ENCODE measurements around the gene MLIP. TPM values are rescaled to one million over a fixed set of nuclear protein-coding genes. Genes with fewer than 3 reads are reported as not detected.
"Not testable (repeated sequence)": the region's sequence is repeated elsewhere in the genome, so short reads cannot be mapped to it uniquely, and the experiment has no call there.

The MLIP gene
- total RNA-seq, 2 donors from 2014 or later = not detected

DNA sequence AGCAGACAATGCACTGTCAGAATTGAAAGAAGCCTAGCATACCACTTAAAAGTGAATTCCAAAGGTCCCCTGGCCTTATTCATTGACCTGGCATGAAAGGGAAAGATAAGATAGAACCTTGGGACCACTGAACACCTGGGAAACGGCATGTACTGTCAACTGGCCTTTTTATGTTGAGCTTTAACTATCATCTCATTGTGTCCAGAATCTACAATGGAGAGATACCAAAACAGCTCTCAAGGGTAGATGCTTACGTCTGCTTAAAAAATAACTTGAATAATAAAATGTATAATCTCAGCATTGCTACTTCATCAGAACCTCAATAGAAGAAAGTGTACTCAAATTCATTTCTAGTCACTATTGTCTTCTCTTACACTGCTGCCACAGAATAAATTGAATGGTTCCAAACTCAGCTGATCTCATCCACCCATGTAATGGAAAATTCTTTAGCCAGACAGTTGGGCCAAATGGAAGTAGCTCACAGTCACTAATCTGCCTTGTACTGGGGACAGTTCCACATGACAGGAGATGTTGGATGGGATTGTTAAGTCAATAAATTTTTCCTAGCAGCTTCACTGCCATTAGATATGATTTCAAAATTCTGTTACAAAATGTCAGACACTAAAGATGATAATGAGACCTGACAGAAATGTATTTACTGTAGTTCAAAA is 93.8 kb downstream of the MLIP start:
- Histone ChIP-seq H3K4me3 (ENCODE audit: low read length) (no peak overlapping the region), H3K27ac (ENCODE audit: low read depth, low read length) (no peak overlapping the region), H3K36me3 (ENCODE audit: control insufficient read depth, insufficient read depth, low read length) (no peaks in the 10 kb centered on the region), H3K27me3 (ENCODE audit: control insufficient read depth, insufficient read depth, low read length, poor library complexity, severe bottlenecking) (no peaks in the 10 kb centered on the region), H3K4me1 (ENCODE audit: control insufficient read depth, insufficient read depth, low read length) (no peaks in the 10 kb centered on the region), H3K9ac (ENCODE audit: extremely low read depth, low read length, poor library complexity, severe bottlenecking) (no peak overlapping the region), H3K9me3 (ENCODE audit: control insufficient read depth, low read length) (no peaks in the 10 kb centered on the region)
- TF ChIP-seq, protein P1, sequence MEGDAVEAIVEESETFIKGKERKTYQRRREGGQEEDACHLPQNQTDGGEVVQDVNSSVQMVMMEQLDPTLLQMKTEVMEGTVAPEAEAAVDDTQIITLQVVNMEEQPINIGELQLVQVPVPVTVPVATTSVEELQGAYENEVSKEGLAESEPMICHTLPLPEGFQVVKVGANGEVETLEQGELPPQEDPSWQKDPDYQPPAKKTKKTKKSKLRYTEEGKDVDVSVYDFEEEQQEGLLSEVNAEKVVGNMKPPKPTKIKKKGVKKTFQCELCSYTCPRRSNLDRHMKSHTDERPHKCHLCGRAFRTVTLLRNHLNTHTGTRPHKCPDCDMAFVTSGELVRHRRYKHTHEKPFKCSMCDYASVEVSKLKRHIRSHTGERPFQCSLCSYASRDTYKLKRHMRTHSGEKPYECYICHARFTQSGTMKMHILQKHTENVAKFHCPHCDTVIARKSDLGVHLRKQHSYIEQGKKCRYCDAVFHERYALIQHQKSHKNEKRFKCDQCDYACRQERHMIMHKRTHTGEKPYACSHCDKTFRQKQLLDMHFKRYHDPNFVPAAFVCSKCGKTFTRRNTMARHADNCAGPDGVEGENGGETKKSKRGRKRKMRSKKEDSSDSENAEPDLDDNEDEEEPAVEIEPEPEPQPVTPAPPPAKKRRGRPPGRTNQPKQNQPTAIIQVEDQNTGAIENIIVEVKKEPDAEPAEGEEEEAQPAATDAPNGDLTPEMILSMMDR (conservative IDR thresholded peaks at IDR 0.05) = no peak
- no peak for DNase-seq
- Mint-ChIP-seq H3K4me1 (no peaks in the 10 kb centered on the region), H3K36me3 (ENCODE audit: low read depth) (no peaks in the 10 kb centered on the region), H3K9me3 (no peaks in the 10 kb centered on the region), H3K4me3 (no peak overlapping the region), H3K27ac (no peak overlapping the region), H3K27me3 (ENCODE audit: insufficient read depth) (no peaks in the 10 kb centered on the region)
- WGBS, 2 experiments (ENCODE audit: insufficient coverage in 1 of 2, insufficient read length in 1 of 2) = 67 to 73% methylated on average over 1 of the region's 2 CpGs

DNA sequence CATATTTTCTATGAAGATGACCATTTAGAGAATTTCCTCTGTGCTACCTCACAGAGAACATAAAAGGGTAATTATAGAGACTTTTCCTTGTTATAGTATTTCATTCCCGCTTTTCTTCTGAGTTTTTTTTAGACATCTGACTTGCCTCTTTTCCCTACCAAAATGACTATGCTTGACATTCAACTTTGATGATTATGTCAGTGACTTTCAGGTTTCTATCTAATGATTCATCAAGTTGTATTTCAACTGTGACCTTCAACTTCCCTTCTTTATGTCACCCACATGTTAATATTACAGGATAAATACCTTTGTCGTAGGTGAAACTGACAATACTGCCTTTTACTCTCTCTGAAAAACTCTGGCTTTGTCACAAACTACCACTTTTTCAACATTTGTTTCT is 95.3 kb downstream of the MLIP start:
- no peak overlapping the region for H3K4me3 ChIP-seq (ENCODE audit: low read length)
- no peaks in the 10 kb centered on the region for H3K27me3 Mint-ChIP-seq (ENCODE audit: insufficient read depth)
- no peaks in the 10 kb centered on the region for H3K9me3 ChIP-seq (ENCODE audit: control insufficient read depth, low read length)
- 89 to 95% methylated on average over 2 of the region's 2 CpGs for WGBS, 2 experiments (ENCODE audit: insufficient coverage in 1 of 2, insufficient read length in 1 of 2)
- TF ChIP-seq, protein P1 (conservative IDR thresholded peaks at IDR 0.05) = no peak
- H3K27me3 ChIP-seq (ENCODE audit: control insufficient read depth, insufficient read depth, low read length, poor library complexity, severe bottlenecking) = no peaks in the 10 kb centered on the region
- H3K4me3 Mint-ChIP-seq = no peak overlapping the region
- H3K4me1 Mint-ChIP-seq = no peaks in the 10 kb centered on the region
- DNase-seq = no peak
- no peak overlapping the region for H3K27ac Mint-ChIP-seq
- H3K36me3 Mint-ChIP-seq (ENCODE audit: low read depth) = no peaks in the 10 kb centered on the region
- H3K4me1 ChIP-seq (ENCODE audit: control insufficient read depth, insufficient read depth, low read length) = no peaks in the 10 kb centered on the region
- no peak overlapping the region for H3K9ac ChIP-seq (ENCODE audit: extremely low read depth, low read length, poor library complexity, severe bottlenecking)
- no peak overlapping the region for H3K27ac ChIP-seq (ENCODE audit: low read depth, low read length)
- H3K9me3 Mint-ChIP-seq = no peaks in the 10 kb centered on the region
- H3K36me3 ChIP-seq (ENCODE audit: control insufficient read depth, insufficient read depth, low read length) = no peaks in the 10 kb centered on the region

DNA sequence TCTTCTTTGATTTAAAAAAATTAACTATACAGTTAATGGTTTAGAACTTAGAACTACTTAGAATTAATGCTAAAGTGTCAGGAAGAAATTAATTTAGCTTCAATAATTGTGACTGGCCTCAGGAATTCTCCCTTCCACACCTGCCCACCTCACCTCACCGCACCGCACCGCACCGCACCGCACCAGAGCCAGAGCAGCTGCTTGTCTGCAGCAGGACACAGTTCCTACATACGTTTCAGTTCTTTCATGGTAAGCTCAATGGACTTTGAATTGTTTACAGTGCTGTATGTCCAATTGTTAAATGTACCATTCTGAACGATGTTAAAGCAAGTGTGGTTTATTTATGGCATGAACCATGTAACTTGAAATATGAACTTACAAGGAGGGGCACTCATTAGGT is 98.7 kb downstream of the MLIP start:
- not testable (repeated sequence) for H3K36me3 ChIP-seq (ENCODE audit: control insufficient read depth, insufficient read depth, low read length); H3K4me1 Mint-ChIP-seq; DNase-seq; H3K9ac ChIP-seq (ENCODE audit: extremely low read depth, low read length, poor library complexity, severe bottlenecking); H3K4me3 ChIP-seq (ENCODE audit: low read length); H3K27ac Mint-ChIP-seq; H3K4me3 Mint-ChIP-seq; H3K27ac ChIP-seq (ENCODE audit: low read depth, low read length); H3K9me3 Mint-ChIP-seq; H3K27me3 ChIP-seq (ENCODE audit: control insufficient read depth, insufficient read depth, low read length, poor library complexity, severe bottlenecking); H3K36me3 Mint-ChIP-seq (ENCODE audit: low read depth); H3K9me3 ChIP-seq (ENCODE audit: control insufficient read depth, low read length); H3K4me1 ChIP-seq (ENCODE audit: control insufficient read depth, insufficient read depth, low read length); H3K27me3 Mint-ChIP-seq (ENCODE audit: insufficient read depth)
- no CpG with 5 or more reads among the region's 7 CpGs for WGBS, 2 experiments (ENCODE audit: insufficient coverage in 1 of 2, insufficient read length in 1 of 2)

DNA sequence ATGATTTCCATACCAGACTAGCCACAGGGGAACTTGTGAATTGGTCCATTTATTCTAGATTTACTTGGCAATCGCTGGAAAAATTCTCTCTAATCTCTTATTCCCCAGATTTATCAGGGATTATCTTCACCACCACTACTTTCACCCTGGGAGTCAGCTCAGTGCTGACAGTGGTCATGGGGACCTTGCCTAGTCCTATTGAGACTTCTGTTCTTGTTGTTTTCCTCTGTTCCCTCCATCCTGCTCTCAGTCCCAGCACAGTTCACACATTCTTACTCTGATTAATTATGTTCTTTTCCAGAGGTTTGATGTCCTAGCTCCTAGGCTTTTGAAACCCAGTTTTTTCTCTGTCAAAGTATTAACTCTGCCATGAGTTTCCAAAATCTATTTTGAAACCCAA is 103.0 kb downstream of the MLIP start:
- Mint-ChIP-seq H3K27ac (no peak overlapping the region), H3K27me3 (ENCODE audit: insufficient read depth) (no peaks in the 10 kb centered on the region), H3K4me3 (no peak overlapping the region), H3K36me3 (ENCODE audit: low read depth) (no peaks in the 10 kb centered on the region), H3K4me1 (peaks cover 3% of the 10 kb centered on the region), H3K9me3 (no peaks in the 10 kb centered on the region)
- 74 to 88% methylated on average over 1 of the region's 1 CpG for WGBS, 2 experiments (ENCODE audit: insufficient coverage in 1 of 2, insufficient read length in 1 of 2)
- Histone ChIP-seq H3K4me1 (ENCODE audit: control insufficient read depth, insufficient read depth, low read length) (no peaks in the 10 kb centered on the region), H3K9ac (ENCODE audit: extremely low read depth, low read length, poor library complexity, severe bottlenecking) (no peak overlapping the region), H3K27me3 (ENCODE audit: control insufficient read depth, insufficient read depth, low read length, poor library complexity, severe bottlenecking) (no peaks in the 10 kb centered on the region), H3K36me3 (ENCODE audit: control insufficient read depth, insufficient read depth, low read length) (no peaks in the 10 kb centered on the region), H3K4me3 (ENCODE audit: low read length) (no peak overlapping the region), H3K9me3 (ENCODE audit: control insufficient read depth, low read length) (no peaks in the 10 kb centered on the region), H3K27ac (ENCODE audit: low read depth, low read length) (no peak overlapping the region)
- TF ChIP-seq, protein P1 (conservative IDR thresholded peaks at IDR 0.05) = no peak
- no peak for DNase-seq

Data from endodermal cell (in vitro differentiated cells).